GM23338 (cell line): ENCODE data around the gene APAF1. TPM values are rescaled to one million over a fixed set of nuclear protein-coding genes. Genes with fewer than 3 reads are reported as not detected.

Experiments used
- CREB1 ChIP-seq: fragments of 250-450 bp; sonication (Bioruptor Pico); IDR thresholded peaks from 2 replicates; pipeline ENCODE4 v1.5.0; 2020; ENCODE audit warnings: low read depth, mild to moderate bottlenecking, moderate library complexity
- ETS1 ChIP-seq: IDR thresholded peaks from 2 replicates; pipeline ENCODE4 v1.6.1; 2016; ENCODE audit warnings: antibody characterized with exemption
- EZH2 ChIP-seq: fragments of 200-600 bp; sonication (generic); IDR thresholded peaks from one replicate; pipeline ENCODE4 v1.8.0; 2017; ENCODE audit warnings: antibody characterized with exemption, mild to moderate bottlenecking, low read depth; ENCODE audit not compliant: unreplicated experiment
- JUNB ChIP-seq: IDR thresholded peaks from one replicate; pipeline ENCODE4 v1.6.1; 2016; ENCODE audit warnings: antibody characterized with exemption; ENCODE audit not compliant: unreplicated experiment
- NANOG ChIP-seq: IDR thresholded peaks from 2 replicates; pipeline ENCODE4 v1.6.1; 2016; ENCODE audit warnings: antibody characterized with exemption, borderline replicate concordance
- POLR2AphosphoS5 ChIP-seq: IDR thresholded peaks from 2 replicates; pipeline ENCODE4 v1.6.1; 2016; ENCODE audit warnings: antibody characterized with exemption, low read depth
- REST ChIP-seq: IDR thresholded peaks from one replicate; pipeline ENCODE4 v1.6.1; 2018; ENCODE audit warnings: antibody characterized with exemption; ENCODE audit not compliant: unreplicated experiment
- STAT1 ChIP-seq: IDR thresholded peaks from one replicate; pipeline ENCODE4 v1.6.1; 2016; ENCODE audit warnings: antibody characterized with exemption; ENCODE audit not compliant: unreplicated experiment
- ZNF331 ChIP-seq: fragments of 250-450 bp; sonication (Bioruptor Pico); IDR thresholded peaks from 2 replicates; pipeline ENCODE4 v1.5.0; 2020; ENCODE audit warnings: low read depth, mild to moderate bottlenecking, moderate library complexity
- polyA plus RNA-seq: library from polyadenylated mRNA; unstranded; fragments of >200 nt; fragmentation: Nextera tagmentation; extraction: Ambion mirVana; gene quantifications from 2 replicates; pipeline ENCODE4 v1.2.1, GENCODE V29; 2016
- small RNA-seq: library from RNA; depleted of rRNA; stranded (forward); fragments of <200 nt; gene quantifications from one replicate; pipeline ENCODE3, GENCODE V24; 2014; ENCODE audit warnings: low replicate concordance
- total RNA-seq: library from RNA; depleted of rRNA; stranded (reverse); fragments of >200 nt; shearing (Covaris generic); gene quantifications from 2 replicates; pipeline ENCODE4 v1.2.3, GENCODE V29; 2014; rRNA removed
- TF ChIP-seq, protein P1 (sequence below), 2 experiments: fragments of 200-600 bp in 1 of 2; sonication (generic) in 1 of 2; conservative IDR thresholded peaks; 2 replicates each; pipeline versions ENCODE4 v1.5.1 to v1.6.1; 2016 to 2017; ENCODE audit warnings: antibody characterized with exemption in 2 of 2, low read depth in 2 of 2, mild to moderate bottlenecking in 2 of 2, moderate library complexity in 1 of 2

The APAF1 gene
- total and polyA plus RNA-seq, 2 experiments from 2014 or later = 12.0 to 31.2 TPM

DNA sequence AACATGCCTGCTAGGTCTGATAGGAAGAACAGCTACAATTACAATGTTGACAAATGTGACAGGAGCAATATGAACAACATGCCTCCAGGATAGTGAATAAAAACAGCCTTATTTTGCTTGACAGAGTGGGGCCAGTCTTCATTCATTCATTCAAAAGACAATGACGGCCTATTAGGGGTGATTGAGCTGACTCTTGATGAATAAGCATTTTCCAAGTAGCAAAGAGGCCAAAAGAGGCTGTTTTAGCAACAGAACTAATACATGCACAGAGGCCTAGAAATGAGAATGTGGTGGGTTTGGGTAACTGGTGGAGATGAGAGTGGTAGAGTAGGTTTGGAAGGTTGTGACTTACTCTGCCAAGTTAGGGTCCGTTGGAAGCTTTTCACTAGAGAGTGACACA, 138.3 kb downstream of the APAF1 start (continued):
- TF ChIP-seq REST = no peak
- no peak for TF ChIP-seq POLR2AphosphoS5
- no peak for TF ChIP-seq CREB1
- TF ChIP-seq EZH2 = no peak
- no peak for TF ChIP-seq JUNB
- no peak for TF ChIP-seq NANOG
- no peak for TF ChIP-seq ETS1
- TF ChIP-seq, protein P1, sequence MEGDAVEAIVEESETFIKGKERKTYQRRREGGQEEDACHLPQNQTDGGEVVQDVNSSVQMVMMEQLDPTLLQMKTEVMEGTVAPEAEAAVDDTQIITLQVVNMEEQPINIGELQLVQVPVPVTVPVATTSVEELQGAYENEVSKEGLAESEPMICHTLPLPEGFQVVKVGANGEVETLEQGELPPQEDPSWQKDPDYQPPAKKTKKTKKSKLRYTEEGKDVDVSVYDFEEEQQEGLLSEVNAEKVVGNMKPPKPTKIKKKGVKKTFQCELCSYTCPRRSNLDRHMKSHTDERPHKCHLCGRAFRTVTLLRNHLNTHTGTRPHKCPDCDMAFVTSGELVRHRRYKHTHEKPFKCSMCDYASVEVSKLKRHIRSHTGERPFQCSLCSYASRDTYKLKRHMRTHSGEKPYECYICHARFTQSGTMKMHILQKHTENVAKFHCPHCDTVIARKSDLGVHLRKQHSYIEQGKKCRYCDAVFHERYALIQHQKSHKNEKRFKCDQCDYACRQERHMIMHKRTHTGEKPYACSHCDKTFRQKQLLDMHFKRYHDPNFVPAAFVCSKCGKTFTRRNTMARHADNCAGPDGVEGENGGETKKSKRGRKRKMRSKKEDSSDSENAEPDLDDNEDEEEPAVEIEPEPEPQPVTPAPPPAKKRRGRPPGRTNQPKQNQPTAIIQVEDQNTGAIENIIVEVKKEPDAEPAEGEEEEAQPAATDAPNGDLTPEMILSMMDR (conservative IDR thresholded peaks at IDR 0.05; ENCODE audit: low read depth in 2 of 2) = no peak
- TF ChIP-seq ZNF331 = no peak
- TF ChIP-seq STAT1 = no peak

Small RNA genes lying within 50 kb of the gene (small RNA-seq; reads per million reads assigned to genes)
- 11.8 reads per million, percentile 97 among the genes with 10 or more reads in this experiment for gene SNORA53

Other genes starting within 250 kb of the APAF1 start
- gene TMPO, start 129.7 kb upstream of the APAF1 start, total RNA-seq = 256 and 290 TPM in 2 replicates
- gene TMPO, start 129.7 kb upstream of the APAF1 start, polyA plus RNA-seq = 75.5 and 77.9 TPM in 2 replicates
- 703 and 844 TPM in 2 replicates for gene SLC25A3, start 51.6 kb upstream of the APAF1 start, total RNA-seq
- 676 and 732 TPM in 2 replicates for gene SLC25A3, start 51.6 kb upstream of the APAF1 start, polyA plus RNA-seq
- gene IKBIP, start 502 bp upstream of the APAF1 start, total RNA-seq = 15.4 and 17.8 TPM in 2 replicates
- 22.5 and 24.1 TPM in 2 replicates for gene IKBIP, start 502 bp upstream of the APAF1 start, polyA plus RNA-seq